ENCODE measurements around the gene KATNIP. TPM values are rescaled to one million over a fixed set of nuclear protein-coding genes. Genes with fewer than 3 reads are reported as not detected.

The KATNIP gene
- total RNA-seq, 1 donor from 2014 or later = 22.9 TPM

GRCh38 chr16:27582883-27583282 is 32.9 kb downstream of the KATNIP start:
- Mint-ChIP-seq H3K27me3 (ENCODE audit: unreplicated experiment) (no peaks in the 10 kb centered on the region), H3K4me1 (ENCODE audit: low read depth, unreplicated experiment) (peaks cover 5% of the 10 kb centered on the region), H3K27ac (ENCODE audit: unreplicated experiment) (no peak overlapping the region), H3K36me3 (ENCODE audit: unreplicated experiment) (peaks cover 6% of the 10 kb centered on the region), H3K4me3 (ENCODE audit: unreplicated experiment) (no peak overlapping the region), H3K9me3 (ENCODE audit: unreplicated experiment) (peaks cover 1% of the 10 kb centered on the region)
- DNase-seq = no peak
- TF ChIP-seq CTCF (IDR thresholded peaks at IDR 0.05; ENCODE audit: partially characterized antibody, unreplicated experiment) = no peak

- Mint-ChIP-seq H3K27me3 (ENCODE audit: unreplicated experiment) (no peaks in the 10 kb centered on the region), H3K4me3 (ENCODE audit: unreplicated experiment) (no peak overlapping the region), H3K9me3 (ENCODE audit: unreplicated experiment) (peaks cover 1% of the 10 kb centered on the region), H3K4me1 (ENCODE audit: low read depth, unreplicated experiment) (peaks cover 5% of the 10 kb centered on the region), H3K27ac (ENCODE audit: unreplicated experiment) (no peak overlapping the region), H3K36me3 (ENCODE audit: unreplicated experiment) (peaks cover 6% of the 10 kb centered on the region)
- DNase-seq = no peak
- no peak for TF ChIP-seq CTCF (IDR thresholded peaks at IDR 0.05; ENCODE audit: partially characterized antibody, unreplicated experiment)
Measured at GRCh38 chr16:27583634-27584033, 33.7 kb downstream of the KATNIP start.

GRCh38 chr16:27585200-27585599 is 35.3 kb downstream of the KATNIP start:
- H3K4me1 Mint-ChIP-seq (ENCODE audit: low read depth, unreplicated experiment) = no peaks in the 10 kb centered on the region
- H3K36me3 Mint-ChIP-seq (ENCODE audit: unreplicated experiment) = peaks cover 6% of the 10 kb centered on the region
- H3K27me3 Mint-ChIP-seq (ENCODE audit: unreplicated experiment) = no peaks in the 10 kb centered on the region
- H3K27ac Mint-ChIP-seq (ENCODE audit: unreplicated experiment) = no peak overlapping the region
- no peak for DNase-seq
- H3K9me3 Mint-ChIP-seq (ENCODE audit: unreplicated experiment) = no peaks in the 10 kb centered on the region
- no peak for TF ChIP-seq CTCF (IDR thresholded peaks at IDR 0.05; ENCODE audit: partially characterized antibody, unreplicated experiment)
- no peak overlapping the region for H3K4me3 Mint-ChIP-seq (ENCODE audit: unreplicated experiment)

- Mint-ChIP-seq H3K4me3 (ENCODE audit: unreplicated experiment) (no peak overlapping the region), H3K9me3 (ENCODE audit: unreplicated experiment) (no peaks in the 10 kb centered on the region), H3K27ac (ENCODE audit: unreplicated experiment) (no peak overlapping the region), H3K4me1 (ENCODE audit: low read depth, unreplicated experiment) (peaks cover 5% of the 10 kb centered on the region), H3K36me3 (ENCODE audit: unreplicated experiment) (peaks cover 6% of the 10 kb centered on the region), H3K27me3 (ENCODE audit: unreplicated experiment) (no peaks in the 10 kb centered on the region)
- DNase-seq = no peak
- no peak for TF ChIP-seq CTCF (IDR thresholded peaks at IDR 0.05; ENCODE audit: partially characterized antibody, unreplicated experiment)
Measured at GRCh38 chr16:27586711-27587110, 36.8 kb downstream of the KATNIP start.

GRCh38 chr16:27588057-27588456 is 38.1 kb downstream of the KATNIP start:
- H3K27me3 Mint-ChIP-seq (ENCODE audit: unreplicated experiment) = no peaks in the 10 kb centered on the region
- no peak overlapping the region for H3K4me3 Mint-ChIP-seq (ENCODE audit: unreplicated experiment)
- H3K27ac Mint-ChIP-seq (ENCODE audit: unreplicated experiment) = no peak overlapping the region
- peaks cover 6% of the 10 kb centered on the region for H3K36me3 Mint-ChIP-seq (ENCODE audit: unreplicated experiment)
- H3K4me1 Mint-ChIP-seq (ENCODE audit: low read depth, unreplicated experiment) = peaks cover 5% of the 10 kb centered on the region
- TF ChIP-seq CTCF (IDR thresholded peaks at IDR 0.05; ENCODE audit: partially characterized antibody, unreplicated experiment) = no peak
- H3K9me3 Mint-ChIP-seq (ENCODE audit: unreplicated experiment) = no peaks in the 10 kb centered on the region
- no peak for DNase-seq

Data from glutamatergic neuron (in vitro differentiated cells).